ENCODE results near the gene AP2M1.

Gene AP2M1

DNA sequence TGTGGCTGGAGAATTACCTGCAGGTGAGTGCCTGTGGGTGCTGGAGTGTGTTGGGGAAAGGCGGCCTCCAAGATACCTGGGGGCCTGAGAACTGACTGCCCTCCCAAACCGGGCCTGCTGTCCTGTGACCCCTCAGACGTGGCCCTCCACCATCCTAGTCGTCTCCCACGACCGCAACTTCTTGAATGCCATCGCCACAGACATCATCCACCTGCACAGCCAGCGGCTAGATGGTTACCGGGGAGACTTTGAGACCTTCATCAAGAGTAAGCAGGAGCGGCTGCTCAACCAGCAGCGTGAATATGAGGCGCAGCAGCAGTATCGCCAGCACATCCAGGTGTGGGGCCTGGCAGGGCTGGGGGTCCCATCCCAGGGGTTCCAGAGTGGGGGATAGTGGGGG is 14.8 kb downstream of the AP2M1 start:
- H3K4me1 ChIP-seq: peaks cover 15% of the 10 kb centered on the region
- H3K36me3 ChIP-seq (ENCODE audit: control insufficient read depth, insufficient read depth, low read length): no peaks in the 10 kb centered on the region
- no peaks in the 10 kb centered on the region for H3K27me3 ChIP-seq (ENCODE audit: control insufficient read depth, insufficient read depth, low read length)
- no peak overlapping the region for H3K4me3 ChIP-seq (ENCODE audit: low read depth, low read length)
- TF ChIP-seq, protein P1, sequence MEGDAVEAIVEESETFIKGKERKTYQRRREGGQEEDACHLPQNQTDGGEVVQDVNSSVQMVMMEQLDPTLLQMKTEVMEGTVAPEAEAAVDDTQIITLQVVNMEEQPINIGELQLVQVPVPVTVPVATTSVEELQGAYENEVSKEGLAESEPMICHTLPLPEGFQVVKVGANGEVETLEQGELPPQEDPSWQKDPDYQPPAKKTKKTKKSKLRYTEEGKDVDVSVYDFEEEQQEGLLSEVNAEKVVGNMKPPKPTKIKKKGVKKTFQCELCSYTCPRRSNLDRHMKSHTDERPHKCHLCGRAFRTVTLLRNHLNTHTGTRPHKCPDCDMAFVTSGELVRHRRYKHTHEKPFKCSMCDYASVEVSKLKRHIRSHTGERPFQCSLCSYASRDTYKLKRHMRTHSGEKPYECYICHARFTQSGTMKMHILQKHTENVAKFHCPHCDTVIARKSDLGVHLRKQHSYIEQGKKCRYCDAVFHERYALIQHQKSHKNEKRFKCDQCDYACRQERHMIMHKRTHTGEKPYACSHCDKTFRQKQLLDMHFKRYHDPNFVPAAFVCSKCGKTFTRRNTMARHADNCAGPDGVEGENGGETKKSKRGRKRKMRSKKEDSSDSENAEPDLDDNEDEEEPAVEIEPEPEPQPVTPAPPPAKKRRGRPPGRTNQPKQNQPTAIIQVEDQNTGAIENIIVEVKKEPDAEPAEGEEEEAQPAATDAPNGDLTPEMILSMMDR (IDR thresholded peaks at IDR 0.05): no peak
- no peak overlapping the region for H3K27ac ChIP-seq
- H3K4me2 ChIP-seq (ENCODE audit: low read length): no peak overlapping the region
- peaks cover 14% of the 10 kb centered on the region for H3K79me2 ChIP-seq
- no peak overlapping the region for H3K9ac ChIP-seq
- no peak overlapping the region for H2AFZ ChIP-seq
- H3K9me3 ChIP-seq (ENCODE audit: control insufficient read depth, low read length): no peaks in the 10 kb centered on the region

DNA sequence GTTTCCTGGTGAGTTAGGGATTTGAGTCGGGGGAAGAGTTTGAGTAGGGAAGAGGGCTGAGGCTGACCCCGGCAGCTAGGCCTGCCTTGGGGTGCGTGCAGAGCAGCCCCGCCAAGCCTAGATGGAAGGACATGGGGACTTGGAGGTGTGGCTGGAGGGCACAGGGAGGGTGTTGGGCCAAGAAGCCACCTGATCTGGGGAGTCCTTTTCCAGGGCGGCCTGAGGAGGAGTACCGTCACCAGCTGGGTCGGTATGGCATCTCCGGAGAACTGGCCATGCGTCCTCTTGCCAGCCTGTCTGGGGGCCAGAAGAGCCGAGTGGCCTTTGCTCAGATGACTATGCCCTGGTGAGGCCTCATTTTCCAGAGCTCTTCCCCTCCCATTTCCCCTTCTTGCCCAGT is 18.2 kb downstream of the AP2M1 start:
- Histone ChIP-seq H3K36me3 (ENCODE audit: control insufficient read depth, insufficient read depth, low read length) (no peaks in the 10 kb centered on the region), H3K9ac (no peak overlapping the region), H3K4me3 (ENCODE audit: low read depth, low read length) (no peak overlapping the region), H3K27me3 (ENCODE audit: control insufficient read depth, insufficient read depth, low read length) (no peaks in the 10 kb centered on the region), H3K79me2 (no peaks in the 10 kb centered on the region), H3K4me1 (peaks cover under 1% of the 10 kb centered on the region), H3K4me2 (ENCODE audit: low read length) (no peak overlapping the region), H2AFZ (no peak overlapping the region), H3K9me3 (ENCODE audit: control insufficient read depth, low read length) (no peaks in the 10 kb centered on the region), H3K27ac (no peak overlapping the region)
- TF ChIP-seq, protein P1 (IDR thresholded peaks at IDR 0.05): no peak

DNA sequence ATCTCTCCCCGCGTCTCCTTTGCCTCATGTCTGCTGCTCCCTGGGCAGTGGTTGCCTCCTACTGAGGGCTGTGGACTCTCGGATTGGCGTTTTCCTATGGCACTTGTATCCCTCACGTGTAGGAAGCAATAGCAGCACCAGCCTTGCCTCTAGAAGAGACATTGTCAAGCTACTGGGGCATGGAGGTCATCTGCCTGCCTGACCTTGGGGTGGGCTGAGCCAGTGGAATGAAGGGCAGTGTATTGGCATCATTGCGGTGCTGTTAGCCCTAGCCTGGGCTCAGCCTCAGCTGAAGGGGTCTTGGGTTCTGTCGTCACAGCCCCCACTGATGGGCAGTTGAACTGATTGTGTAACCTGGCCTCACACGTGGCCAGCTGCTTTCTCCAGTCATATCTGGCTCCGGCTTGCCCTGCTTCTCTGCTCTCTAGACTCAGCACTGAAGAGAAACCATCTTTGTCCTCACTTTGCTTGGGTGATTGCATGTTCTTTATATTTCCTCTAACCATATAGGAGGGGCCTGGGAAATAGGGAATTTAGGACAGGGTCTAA is 19.4 kb downstream of the AP2M1 start:
- Histone ChIP-seq H3K9me3 (ENCODE audit: control insufficient read depth, low read length) (no peaks in the 10 kb centered on the region), H3K36me3 (ENCODE audit: control insufficient read depth, insufficient read depth, low read length) (no peaks in the 10 kb centered on the region), H3K4me2 (ENCODE audit: low read length) (no peak overlapping the region), H3K4me1 (no peaks in the 10 kb centered on the region), H3K27ac (no peak overlapping the region), H3K4me3 (ENCODE audit: low read depth, low read length) (no peak overlapping the region), H3K27me3 (ENCODE audit: control insufficient read depth, insufficient read depth, low read length) (no peaks in the 10 kb centered on the region), H3K79me2 (no peaks in the 10 kb centered on the region), H3K9ac (no peak overlapping the region), H2AFZ (no peak overlapping the region)
- TF ChIP-seq, protein P1 (IDR thresholded peaks at IDR 0.05): no peak

DNA sequence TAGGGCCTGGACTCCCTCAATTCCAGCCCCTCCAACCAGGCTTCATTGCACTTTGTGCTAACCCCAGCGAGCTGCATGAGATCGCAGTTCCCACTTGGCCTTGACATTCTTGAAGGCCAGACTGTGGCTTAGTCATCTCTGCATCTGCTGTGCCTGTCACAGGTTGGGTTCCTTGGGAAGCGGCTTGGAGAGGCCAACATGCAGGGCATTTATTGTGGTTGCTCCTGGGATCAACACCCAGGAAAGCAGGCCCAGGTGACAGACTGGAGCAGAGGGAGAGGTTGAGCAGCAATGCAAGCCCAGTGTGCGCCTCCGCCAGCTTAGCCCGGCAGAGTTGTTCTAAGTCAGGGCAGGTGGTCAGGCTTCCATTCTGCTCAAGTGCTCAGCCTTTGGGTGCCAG is 21.9 kb downstream of the AP2M1 start:
- TF ChIP-seq, protein P1 (IDR thresholded peaks at IDR 0.05): no peak
- H3K4me2 ChIP-seq (ENCODE audit: low read length): no peak overlapping the region
- H3K27ac ChIP-seq: no peak overlapping the region
- H3K4me3 ChIP-seq (ENCODE audit: low read depth, low read length): no peak overlapping the region
- H3K27me3 ChIP-seq (ENCODE audit: control insufficient read depth, insufficient read depth, low read length): no peaks in the 10 kb centered on the region
- H3K9me3 ChIP-seq (ENCODE audit: control insufficient read depth, low read length): no peaks in the 10 kb centered on the region
- H2AFZ ChIP-seq: no peak overlapping the region
- no peak overlapping the region for H3K9ac ChIP-seq
- H3K36me3 ChIP-seq (ENCODE audit: control insufficient read depth, insufficient read depth, low read length): no peaks in the 10 kb centered on the region
- no peaks in the 10 kb centered on the region for H3K79me2 ChIP-seq
- H3K4me1 ChIP-seq: no peaks in the 10 kb centered on the region

DNA sequence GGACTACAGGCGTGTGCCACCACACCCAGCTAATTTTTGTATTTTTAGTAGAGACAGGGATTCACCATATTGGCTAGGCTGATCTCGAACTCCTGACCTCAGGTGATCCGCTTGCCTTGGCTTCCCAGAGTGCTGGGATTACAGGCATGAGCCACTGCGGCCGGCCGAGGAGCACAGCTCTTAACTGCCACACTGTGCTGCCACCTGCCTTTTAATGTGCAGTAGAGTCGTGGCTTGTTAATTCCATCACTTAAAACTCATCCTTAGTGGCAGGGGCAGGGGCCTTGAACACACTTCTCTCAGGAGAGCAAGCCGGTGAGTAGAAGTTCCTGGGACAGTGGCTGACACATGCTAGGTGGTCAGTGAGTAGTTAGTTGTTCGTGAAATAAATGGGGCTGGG is 23.9 kb downstream of the AP2M1 start:
- Histone ChIP-seq H3K27ac (no peak overlapping the region), H3K4me1 (no peaks in the 10 kb centered on the region), H3K9ac (no peak overlapping the region), H3K9me3 (ENCODE audit: control insufficient read depth, low read length) (no peaks in the 10 kb centered on the region), H3K36me3 (ENCODE audit: control insufficient read depth, insufficient read depth, low read length) (no peaks in the 10 kb centered on the region), H2AFZ (no peak overlapping the region), H3K79me2 (no peaks in the 10 kb centered on the region), H3K27me3 (ENCODE audit: control insufficient read depth, insufficient read depth, low read length) (no peaks in the 10 kb centered on the region), H3K4me3 (ENCODE audit: low read depth, low read length) (no peak overlapping the region), H3K4me2 (ENCODE audit: low read length) (no peak overlapping the region)
- TF ChIP-seq, protein P1 (IDR thresholded peaks at IDR 0.05): no peak

Measured in parathyroid adenoma (tissue), 2 donors.